Endothelial cell of umbilical vein (primary cell): ENCODE measurements around the gene GPR42. TPM values are rescaled to one million over a fixed set of nuclear protein-coding genes. Genes with fewer than 3 reads are reported as not detected.

Source experiments
- BruUV-seq: library from RNA; stranded (reverse); fragments of 400-500 nt; replicated peaks from 2 replicates; lab custom pipeline; 2021; lab: Mats Ljungman, UMichigan
- CTCF ChIA-PET: fragments of 300-600, 350-600 bp; sonication (Branson Sonifier 250); formaldehyde crosslinking; loops from one replicate; lab custom pipeline; 2021; ENCODE audit warnings: antibody characterized with exemption, inconsistent platforms; lab: Charles Lee
- POLR2A ChIA-PET: fragments of 300-600, 350-600 bp; sonication (Branson Sonifier 250); formaldehyde crosslinking; loops from one replicate; lab custom pipeline; 2021; ENCODE audit warnings: antibody characterized with exemption, inconsistent platforms; lab: Charles Lee
- DNase-seq: peaks from one replicate; pipeline ENCODE4 v3.0.0-alpha.2; 2011; ENCODE audit warnings: low read depth, low spot score
- FAIRE-seq: peaks from 2 replicates; lab custom pipeline; 2011; peaks lifted over from hg19 to GRCh38; lab: Jason Lieb, UNC
- H2AFZ ChIP-seq: 2 replicates; pipeline ENCODE4 v1.6.0; 2012; ENCODE audit warnings: low read depth, low read length, control low read depth, inconsistent platforms
- H3K27ac ChIP-seq: 2 replicates; pipeline ENCODE4 v1.5.1; 2011; ENCODE audit warnings: low read depth, mild to moderate bottlenecking, control low read depth, low read length, moderate library complexity; ENCODE audit not compliant: insufficient read depth
- H3K27me3 ChIP-seq, 2 experiments: 2 replicates each; pipeline versions ENCODE4 v1.6.0 to v1.6.1; 2011; ENCODE audit warnings: low read length in 2 of 2, mixed read lengths in 1 of 2; ENCODE audit not compliant: control insufficient read depth in 2 of 2, insufficient read depth in 2 of 2
- H3K36me3 ChIP-seq, 2 experiments: 2 replicates in 1 of 2; 3 replicates in 1 of 2; pipeline ENCODE4 v1.5.1; 2011; ENCODE audit warnings: low read length in 2 of 2, mild to moderate bottlenecking in 1 of 2, moderate library complexity in 1 of 2; ENCODE audit not compliant: control insufficient read depth in 2 of 2, insufficient read depth in 2 of 2; ENCODE audit errors: extremely low read depth in 1 of 2
- H3K4me1 ChIP-seq: 3 replicates; pipeline ENCODE4 v1.5.1; 2011; ENCODE audit warnings: mild to moderate bottlenecking, low read length; ENCODE audit not compliant: control insufficient read depth, insufficient read depth; ENCODE audit errors: extremely low read depth
- H3K4me2 ChIP-seq: 2 replicates; pipeline ENCODE4 v1.6.1; 2011; ENCODE audit warnings: low read length, control low read depth, mixed read lengths; ENCODE audit not compliant: insufficient read depth
- H3K4me3 ChIP-seq, 3 experiments: fragments of 200-600 bp in 1 of 3; sonication (generic), shearing (Covaris generic) in 1 of 3; replicated peaks in 1 of 3; 2 replicates each; pipeline ENCODE4 v1.5.1; 2011 to 2016; ENCODE audit warnings: control low read depth in 3 of 3, low read length in 3 of 3, mild to moderate bottlenecking in 2 of 3, inconsistent platforms in 1 of 3, low read depth in 1 of 3, moderate library complexity in 1 of 3; ENCODE audit not compliant: insufficient read depth in 1 of 3
- H3K79me2 ChIP-seq: 2 replicates; pipeline ENCODE4 v1.6.0; 2012; ENCODE audit warnings: low read length, inconsistent platforms; ENCODE audit not compliant: control insufficient read depth, insufficient read depth
- H3K9ac ChIP-seq: replicated peaks from 2 replicates; pipeline ENCODE3; 2011; ENCODE audit warnings: low read length, control low read depth; ENCODE audit not compliant: insufficient read depth; ENCODE audit errors: extremely low read depth
- H3K9me1 ChIP-seq: replicated peaks from 3 replicates; pipeline ENCODE4 v1.6.0; 2011; ENCODE audit warnings: mild to moderate bottlenecking, low read length; ENCODE audit not compliant: control insufficient read depth, insufficient read depth; ENCODE audit errors: extremely low read depth
- H3K9me3 ChIP-seq: replicated peaks from 2 replicates; pipeline ENCODE4 v1.5.1; 2012; ENCODE audit warnings: low read length, inconsistent platforms; ENCODE audit not compliant: control insufficient read depth, insufficient read depth
- H4K20me1 ChIP-seq: replicated peaks from 2 replicates; pipeline ENCODE3; 2011; ENCODE audit warnings: mild to moderate bottlenecking, low read length; ENCODE audit not compliant: control insufficient read depth, insufficient read depth; ENCODE audit errors: extremely low read depth
- CTCF ChIP-seq, 2 donors: IDR thresholded peaks; 1 replicate in 1 of 2; 2 replicates in 1 of 2; pipeline ENCODE4 v1.5.1; 2011; ENCODE audit warnings: low read length in 2 of 2, mild to moderate bottlenecking in 2 of 2, moderate library complexity in 2 of 2, control low read depth in 1 of 2, inconsistent platforms in 1 of 2, low read depth in 1 of 2; ENCODE audit not compliant: insufficient read depth in 1 of 2; ENCODE audit errors: extremely low read depth in 1 of 2
- EZH2 ChIP-seq: IDR thresholded peaks from 2 replicates; pipeline ENCODE4 v1.6.1; 2012; ENCODE audit warnings: borderline replicate concordance, low read depth, mild to moderate bottlenecking, moderate library complexity, low read length, inconsistent platforms; ENCODE audit not compliant: severe bottlenecking
- FOS ChIP-seq: IDR thresholded peaks from 2 replicates; pipeline ENCODE4 v1.6.1; 2011; ENCODE audit warnings: mild to moderate bottlenecking, low read length, moderate library complexity, borderline replicate concordance; ENCODE audit not compliant: insufficient read depth
- GATA2 ChIP-seq: IDR thresholded peaks from 2 replicates; pipeline ENCODE4 v1.7.0; 2011; ENCODE audit warnings: low read depth, mild to moderate bottlenecking, moderate library complexity, mixed read lengths, low read length; ENCODE audit not compliant: insufficient read length, insufficient read depth
- JUN ChIP-seq: IDR thresholded peaks from 2 replicates; pipeline ENCODE4 v1.6.1; 2011; ENCODE audit warnings: borderline replicate concordance, low read depth; ENCODE audit not compliant: insufficient read length, insufficient read depth
- MAX ChIP-seq: IDR thresholded peaks from 2 replicates; pipeline ENCODE4 v1.6.1; 2011; ENCODE audit not compliant: insufficient read depth, insufficient read length
- MYC ChIP-seq: IDR thresholded peaks from one replicate; pipeline ENCODE4 v1.6.1; 2011; ENCODE audit warnings: mild to moderate bottlenecking, low read depth, low read length
- POLR2A ChIP-seq: IDR thresholded peaks from 2 replicates; pipeline ENCODE4 v1.6.1; 2012; ENCODE audit warnings: low read depth, mild to moderate bottlenecking, control low read depth, low read length
- POLR2AphosphoS5 ChIP-seq: IDR thresholded peaks from 2 replicates; pipeline ENCODE4 v1.6.1; 2012; ENCODE audit warnings: low read depth, mild to moderate bottlenecking, control low read depth, low read length, moderate library complexity; ENCODE audit not compliant: insufficient read depth
- dilution Hi-C: fragments of 300-500 bp; cut with MboI; formaldehyde crosslinking; loops from one replicate; pipeline ENCODE4 v1.15.0; 2019; ENCODE audit warnings: low sequenced_read_pairs; ENCODE audit not compliant: extremely low pct_ligation_motif_present
- intact Hi-C: fragments of 100-400 bp; cut with micrococcal nuclease; formaldehyde crosslinking; loops from one replicate; pipeline ENCODE4 v1.10.0; 2022
- polyA plus RNA-seq, 4 experiments: library from polyadenylated mRNA; depleted of rRNA in 3 of 4; stranded (reverse) in 3 of 4; unstranded in 1 of 4; fragments of >200 nt; gene quantifications; 2 replicates each; pipeline versions ENCODE4 v1.2.1 to v1.2.3, GENCODE V29; 2011 to 2012; ENCODE audit warnings: missing spikeins in 1 of 4
- total RNA-seq: library from RNA; stranded (reverse); gene quantifications from 2 replicates; pipeline ENCODE4 v1.2.3, GENCODE V29; 2021

Gene GPR42
- total and polyA plus RNA-seq, 2 donors (not counting 3 experiments of a cell fraction or from before 2014, with no cell fraction given): not detected

- Histone ChIP-seq H3K9me3 (no peaks in the 10 kb centered on the region), H3K27me3 (no peaks in the 10 kb centered on the region), H3K79me2 (no peaks in the 10 kb centered on the region), H3K4me2 (no peak overlapping the region), H3K9ac (no peak overlapping the region), H3K4me3 (no peak overlapping the region), H3K27ac (no peak overlapping the region), H2AFZ (no peak overlapping the region), H4K20me1 (no peaks in the 10 kb centered on the region), H3K4me1 (no peaks in the 10 kb centered on the region), H3K36me3 (no peaks in the 10 kb centered on the region), H3K9me1 (no peaks in the 10 kb centered on the region)
- POLR2A ChIA-PET: no interaction called here
- no TSS peak for BruUV-seq
- CTCF ChIA-PET: no interaction called here
- TF ChIP-seq POLR2A: no peak
- TF ChIP-seq GATA2: no peak
- no peak for TF ChIP-seq POLR2AphosphoS5
- TF ChIP-seq EZH2: no peak
- no peak for TF ChIP-seq FOS
- TF ChIP-seq CTCF (IDR thresholded peaks at IDR 0.05; ENCODE audit: extremely low read depth in 1 of 2, insufficient read depth in 1 of 2, low read depth in 1 of 2, low read length in 2 of 2): no peak
- no peak for TF ChIP-seq JUN
- TF ChIP-seq MYC: no peak
- no peak for TF ChIP-seq MAX
- DNase-seq (no peak), FAIRE-seq (no peak)
- intact Hi-C loops (no loop called here), dilution Hi-C loops (no loop called here)
These were observed 33.5 kb upstream of the GPR42 start for GRCh38 chr19:35337097-35337983.
